GM19099 (cell line): ENCODE measurements around the gene AFG3L2.

ENCODE experiments used
- POLR2A ChIP-seq: IDR thresholded peaks from 3 replicates; pipeline ENCODE4 v1.6.1; 2011; ENCODE audit warnings: low read depth; ENCODE audit not compliant: insufficient read length; ENCODE audit errors: extremely low read depth

The AFG3L2 gene

DNA sequence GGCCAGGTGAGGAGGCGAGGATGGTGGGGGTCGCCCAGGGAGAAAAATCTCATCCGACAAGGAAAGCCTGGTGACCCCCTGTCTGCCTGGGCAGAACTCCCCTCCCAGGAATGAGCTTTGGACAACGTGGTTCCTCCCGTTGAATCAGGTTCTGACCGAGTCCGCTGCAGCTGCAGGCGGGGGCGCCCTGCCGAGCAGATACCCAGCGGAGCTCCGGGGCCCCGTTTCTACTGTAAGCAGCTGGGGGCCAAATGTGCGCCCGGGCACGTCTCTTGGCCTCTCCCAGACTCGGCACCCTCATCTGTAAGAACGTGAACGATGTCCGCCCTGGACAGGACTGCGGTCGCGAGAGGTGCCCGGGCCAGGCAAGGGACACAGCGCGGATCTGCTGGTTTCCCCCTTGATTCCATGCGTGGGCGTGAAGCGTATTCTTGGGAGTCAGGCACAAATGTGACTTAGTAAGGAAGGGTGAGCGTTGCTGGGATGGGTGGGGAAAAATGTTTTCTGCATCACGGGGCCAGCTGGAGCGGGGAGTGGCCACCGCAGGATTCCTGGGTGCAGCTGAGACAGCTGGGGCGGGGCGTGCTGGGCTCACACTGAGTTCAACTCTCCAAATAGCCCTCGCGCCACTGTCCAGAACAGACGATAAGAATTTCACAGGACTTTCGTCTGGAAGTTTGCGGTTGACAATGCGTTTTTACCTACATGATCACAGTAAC, 89.2 kb downstream of the AFG3L2 start:
- TF ChIP-seq POLR2A: no peak

DNA sequence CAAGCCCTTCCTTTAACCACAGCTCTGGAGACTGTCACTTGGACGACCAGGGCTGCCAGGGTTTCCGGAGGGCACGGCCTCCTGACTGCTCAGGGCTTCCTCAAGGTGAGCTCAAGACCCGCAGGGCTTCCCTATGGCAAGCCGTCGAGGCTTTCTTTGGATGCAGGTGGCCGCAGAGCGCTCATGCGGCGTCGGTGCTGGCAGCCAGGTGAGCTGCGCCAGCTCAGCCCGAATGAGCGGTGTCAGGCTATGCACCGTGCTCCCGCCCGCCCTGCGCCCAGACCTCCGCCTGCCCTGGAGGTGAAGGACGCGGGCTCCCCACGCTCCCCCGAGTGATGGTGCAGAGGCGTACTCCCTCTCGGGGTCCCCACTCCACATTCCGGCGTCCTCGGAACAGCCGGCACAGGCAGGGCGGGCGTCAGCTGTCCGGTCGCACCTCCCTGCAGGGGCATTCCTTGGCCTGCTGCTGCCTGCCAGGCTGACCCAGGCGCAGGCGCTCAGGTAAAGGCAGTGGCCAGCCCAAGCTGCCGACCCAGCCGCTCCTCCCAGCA, 89.8 kb downstream of the AFG3L2 start:
- TF ChIP-seq POLR2A: no peak

DNA sequence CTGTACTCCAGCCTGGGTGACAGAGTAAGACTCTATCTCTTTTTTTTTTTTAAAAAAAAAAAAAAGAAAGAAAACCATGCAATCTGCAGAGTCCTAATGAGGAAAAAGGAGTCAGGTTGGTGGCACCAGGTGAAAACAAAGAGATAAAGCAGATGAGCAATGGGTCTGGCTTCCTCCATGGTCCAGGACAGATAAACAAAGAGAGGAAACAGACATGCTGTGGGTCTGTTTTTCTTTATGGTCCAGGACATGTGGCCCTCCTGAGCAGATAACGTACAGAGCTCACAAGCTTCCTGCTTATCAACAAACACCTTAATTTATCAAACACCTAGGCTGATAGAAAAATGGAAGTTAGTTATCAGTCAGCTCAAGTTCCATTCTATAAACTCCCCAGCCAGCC, 93.4 kb downstream of the AFG3L2 start:
- no peak for TF ChIP-seq POLR2A

DNA sequence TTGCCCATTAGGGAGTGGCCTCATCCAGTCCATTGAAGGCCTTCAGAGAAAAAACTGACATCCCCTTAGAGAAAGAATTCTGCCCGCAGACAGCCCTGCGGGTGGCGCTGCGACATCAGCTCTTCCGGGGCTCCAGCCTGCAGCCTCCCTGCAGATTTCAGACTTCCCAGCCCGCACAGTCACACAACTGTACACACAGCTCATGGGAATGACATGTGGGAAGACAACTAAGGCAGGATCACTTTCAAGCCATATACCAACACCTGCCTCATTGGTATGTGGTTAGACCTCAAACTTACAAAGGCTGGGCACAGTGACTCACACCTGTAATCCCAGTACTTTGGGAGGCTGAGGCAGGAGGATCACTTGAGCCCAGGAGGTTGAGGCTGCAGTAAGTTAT, 93.8 kb downstream of the AFG3L2 start:
- no peak for TF ChIP-seq POLR2A

DNA sequence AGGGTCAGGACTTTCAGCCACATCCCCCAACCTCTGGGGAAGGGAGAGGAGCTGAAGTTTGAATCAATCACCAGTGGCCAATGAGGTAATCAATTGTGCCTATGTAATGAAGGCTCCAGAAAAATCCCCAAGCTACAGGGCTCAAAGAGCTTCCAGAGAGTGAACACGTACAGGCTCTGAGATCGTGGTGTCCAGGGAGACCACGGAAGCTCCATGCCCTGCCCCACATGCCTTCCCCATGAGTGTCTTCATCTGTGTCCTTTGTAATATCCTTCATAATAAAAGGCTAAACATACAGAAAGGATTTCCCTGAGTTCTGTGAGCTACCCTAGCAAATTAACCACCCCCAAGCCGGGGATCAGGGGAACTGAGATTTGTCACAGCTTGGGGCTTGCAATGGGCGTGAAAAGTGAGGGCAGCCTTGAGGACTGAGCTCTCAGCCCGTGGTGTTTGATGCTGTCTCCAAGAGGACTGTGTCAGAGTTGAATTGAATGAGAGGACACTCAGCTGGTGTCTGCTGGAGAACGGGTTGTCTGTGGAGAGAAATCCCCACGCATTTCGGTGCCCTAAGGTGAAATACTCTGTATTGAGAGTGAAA, 94.5 kb downstream of the AFG3L2 start:
- TF ChIP-seq POLR2A: no peak

DNA sequence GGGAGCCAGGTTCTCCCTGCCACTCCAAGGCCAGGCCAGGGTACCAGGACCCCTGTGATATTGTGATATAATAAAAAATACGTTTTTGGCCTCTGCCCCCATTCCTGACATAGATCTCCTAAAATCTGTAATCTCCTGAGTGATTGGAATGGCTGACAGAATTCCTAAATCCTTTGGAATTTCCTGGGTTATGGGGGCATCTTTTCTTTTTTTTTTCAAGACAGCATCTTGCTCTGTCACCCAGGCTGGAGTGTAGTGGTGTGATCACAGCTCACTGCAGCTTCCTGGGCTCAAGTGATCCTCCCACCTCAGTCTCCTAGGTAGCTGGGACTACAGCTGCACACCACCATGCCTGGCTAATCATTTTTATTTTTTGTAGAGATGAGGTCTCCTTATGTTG, 95.2 kb downstream of the AFG3L2 start:
- no peak for TF ChIP-seq POLR2A

DNA sequence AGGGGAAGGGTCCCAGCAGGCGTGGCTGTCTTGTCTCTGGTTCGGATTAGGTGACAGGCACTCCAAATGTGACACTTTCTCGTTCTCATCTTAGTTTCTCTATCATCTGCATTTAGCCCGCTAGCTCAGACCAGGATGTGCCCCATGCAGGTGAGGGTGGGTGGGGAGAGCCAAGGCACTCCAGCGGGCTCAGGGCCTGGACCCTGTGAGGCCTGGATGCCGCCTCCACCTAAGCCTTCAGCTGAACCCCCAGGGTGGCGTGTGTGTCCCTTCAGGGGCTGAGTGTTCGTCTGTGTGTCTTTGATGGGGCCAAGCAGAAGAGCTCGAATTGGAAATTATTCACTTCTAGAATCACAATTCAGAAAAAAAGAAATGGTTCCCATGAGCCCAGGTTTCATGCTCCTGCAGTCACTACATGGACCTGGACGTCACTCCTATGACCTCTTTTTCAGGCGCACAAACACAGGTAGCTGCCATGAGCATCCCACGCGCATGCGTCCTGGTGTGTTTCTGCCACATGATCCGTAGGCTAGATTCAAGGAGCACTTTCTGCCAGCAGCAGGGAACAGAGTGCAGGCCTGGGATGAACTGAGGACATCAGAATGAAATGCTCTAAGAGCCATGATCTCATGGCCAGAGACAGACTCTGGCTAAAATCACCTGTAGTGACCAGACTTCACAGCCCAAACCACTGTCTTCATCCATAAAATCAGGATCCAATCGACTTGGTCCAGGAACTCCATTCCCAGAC, 97.1 kb downstream of the AFG3L2 start:
- TF ChIP-seq POLR2A: no peak
